ENCODE measurements around the gene ZNF687.

The ZNF687 gene

DNA sequence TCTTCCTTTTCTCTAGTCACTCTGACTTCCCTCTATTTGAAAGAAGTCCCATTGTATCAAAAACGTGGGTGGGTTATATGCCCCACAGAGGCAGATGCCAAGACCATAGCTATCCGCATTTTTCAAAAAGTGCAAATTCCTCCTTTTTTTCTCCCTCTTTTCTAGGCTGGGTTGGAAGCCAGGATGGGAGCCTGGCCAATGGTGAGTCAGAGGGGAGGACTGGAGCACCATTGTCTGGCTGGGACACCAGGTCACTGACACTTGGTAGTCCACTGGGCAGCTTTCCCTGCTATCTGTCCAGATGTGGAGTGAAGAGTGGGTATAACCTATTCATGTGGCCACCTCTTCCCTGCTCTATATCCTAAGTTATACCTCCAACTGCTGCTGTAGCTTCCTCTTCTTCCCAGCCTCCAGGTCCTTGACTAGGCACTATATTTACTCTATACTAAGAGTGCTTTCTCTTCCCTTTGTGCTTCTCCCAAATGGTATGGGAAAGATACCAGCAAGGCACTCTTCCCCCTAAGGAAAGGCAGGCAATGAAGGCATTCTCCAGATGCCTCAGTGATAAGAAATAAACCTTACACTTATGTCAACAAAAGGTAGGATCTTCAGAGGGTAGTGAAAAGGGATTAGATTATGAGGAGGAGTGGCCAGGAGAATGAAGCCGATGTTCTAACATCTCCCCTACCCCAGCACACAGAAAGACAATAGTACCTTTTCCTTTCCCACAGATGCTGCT is 32.2 kb downstream of the ZNF687 start:
- no peak overlapping the region for H2AFZ ChIP-seq (ENCODE audit: low read length, unreplicated experiment)
- peaks cover 50% of the 10 kb centered on the region for H3K4me1 ChIP-seq (ENCODE audit: control insufficient read depth, insufficient read depth, low read length, unreplicated experiment)
- peaks cover 24% of the 10 kb centered on the region for H3K79me2 ChIP-seq (ENCODE audit: control insufficient read depth, insufficient read depth, low read length, unreplicated experiment)
- H3K27ac ChIP-seq (ENCODE audit: low read depth, low read length) = peak overlapping the region; percentile 93
- H3K36me3 ChIP-seq (ENCODE audit: insufficient read depth, low read length) = peaks cover 9% of the 10 kb centered on the region; the same call in 1 of the 2 replicates
- H3K4me3 ChIP-seq (ENCODE audit: low read depth, low read length) = peak overlapping the region; percentile 5; the same call in 1 of the 2 replicates
- no peaks in the 10 kb centered on the region for H3K27me3 ChIP-seq (ENCODE audit: insufficient read depth, low read length)

DNA sequence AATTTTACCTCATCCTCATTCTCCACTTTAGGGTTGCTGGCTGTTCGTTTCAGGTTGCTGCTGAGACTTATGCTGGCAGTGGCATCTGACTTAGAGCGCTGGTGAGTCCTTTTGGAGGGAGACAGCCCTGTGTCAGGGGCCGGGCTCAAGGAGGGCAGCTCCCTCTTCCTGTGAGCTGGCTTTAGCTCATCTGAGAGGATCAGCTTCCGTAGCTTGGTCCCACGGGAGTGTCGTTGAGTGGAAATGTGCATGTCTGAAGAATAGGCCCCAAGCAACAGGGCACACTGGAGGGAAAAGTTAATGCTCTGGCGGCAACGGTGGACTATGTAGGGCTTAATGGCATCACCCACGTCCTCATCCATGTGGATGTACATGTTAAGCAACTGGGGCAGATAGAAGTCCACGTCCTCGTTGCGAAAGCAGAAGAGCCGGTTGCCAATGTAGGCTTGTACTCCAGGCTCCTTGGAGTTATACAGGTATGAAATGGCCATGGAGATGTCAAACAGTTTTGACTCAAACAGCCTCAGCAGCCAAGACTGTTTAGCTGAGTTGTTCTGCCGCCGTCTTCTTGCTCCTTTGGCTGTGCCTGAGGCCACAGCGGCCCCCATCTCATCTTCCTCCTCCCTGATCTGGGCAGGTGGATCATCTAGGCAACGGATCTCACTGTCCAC is 33.6 kb downstream of the ZNF687 start:
- Histone ChIP-seq H3K36me3 (ENCODE audit: insufficient read depth, low read length) (peaks cover 12% of the 10 kb centered on the region), H3K79me2 (ENCODE audit: control insufficient read depth, insufficient read depth, low read length, unreplicated experiment) (peaks cover 19% of the 10 kb centered on the region)

DNA sequence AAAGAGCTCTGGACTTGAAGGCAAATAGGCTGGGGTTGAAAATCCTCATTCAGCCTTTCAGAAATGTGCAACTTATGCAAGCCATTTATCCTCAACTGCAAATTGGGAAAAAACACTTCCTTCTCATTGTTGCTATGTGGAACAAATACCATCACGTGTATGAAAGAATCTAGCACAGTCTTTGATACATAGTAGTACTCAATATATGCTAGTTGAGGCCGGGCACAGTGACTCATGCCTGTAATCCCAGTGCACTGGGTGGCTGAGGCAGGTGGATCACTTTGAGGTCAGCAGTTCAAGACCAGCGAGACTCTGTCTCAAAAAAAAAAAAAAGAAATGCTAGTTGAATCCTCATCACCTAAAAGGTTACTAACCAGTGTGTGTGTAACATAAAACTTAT is 36.9 kb downstream of the ZNF687 start:
- no peaks in the 10 kb centered on the region for H3K27me3 ChIP-seq (ENCODE audit: insufficient read depth, low read length)
- no peak overlapping the region for H2AFZ ChIP-seq (ENCODE audit: low read length, unreplicated experiment)
- peaks cover 19% of the 10 kb centered on the region for H3K79me2 ChIP-seq (ENCODE audit: control insufficient read depth, insufficient read depth, low read length, unreplicated experiment)
- peaks cover 12% of the 10 kb centered on the region for H3K36me3 ChIP-seq (ENCODE audit: insufficient read depth, low read length)
- H3K4me1 ChIP-seq (ENCODE audit: control insufficient read depth, insufficient read depth, low read length, unreplicated experiment) = peaks cover 8% of the 10 kb centered on the region
- H3K4me3 ChIP-seq (ENCODE audit: low read depth, low read length) = no peak overlapping the region
- H3K27ac ChIP-seq (ENCODE audit: low read depth, low read length) = no peak overlapping the region

More for the DNA sequence above, 33.6 kb downstream of the ZNF687 start:
- H3K27ac ChIP-seq (ENCODE audit: low read depth, low read length) = no peak overlapping the region
- H2AFZ ChIP-seq (ENCODE audit: low read length, unreplicated experiment) = no peak overlapping the region
- peaks cover 39% of the 10 kb centered on the region for H3K4me1 ChIP-seq (ENCODE audit: control insufficient read depth, insufficient read depth, low read length, unreplicated experiment)
- H3K4me3 ChIP-seq (ENCODE audit: low read depth, low read length) = no peak overlapping the region
- H3K27me3 ChIP-seq (ENCODE audit: insufficient read depth, low read length) = no peaks in the 10 kb centered on the region

DNA sequence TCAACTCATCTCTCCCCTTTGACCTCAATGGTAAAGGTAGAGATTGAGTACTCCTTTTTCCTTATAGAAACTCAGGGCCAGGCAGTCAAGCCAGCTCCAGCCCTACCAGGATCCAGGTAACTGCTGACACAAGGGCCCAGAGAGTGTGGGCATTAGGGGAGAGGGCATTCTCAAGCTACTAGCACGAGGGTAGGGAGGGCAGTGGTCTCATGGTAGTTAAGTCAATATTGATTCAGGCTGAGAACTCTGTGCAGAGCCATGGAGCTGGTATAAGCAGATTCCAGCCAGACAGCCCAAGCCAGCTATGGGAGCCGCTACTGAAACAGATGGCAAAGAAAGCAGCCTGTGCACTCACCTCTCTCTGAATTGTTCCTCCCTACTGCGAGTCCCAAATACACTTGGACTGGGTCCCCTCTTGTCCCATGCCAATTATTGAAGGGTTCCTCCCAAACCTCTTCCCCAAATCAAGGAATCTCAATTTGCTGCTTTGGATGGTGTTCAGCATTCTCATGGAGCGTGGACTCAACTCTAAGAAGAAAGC is 42.4 kb downstream of the ZNF687 start:
- peaks cover 48% of the 10 kb centered on the region for H3K79me2 ChIP-seq (ENCODE audit: control insufficient read depth, insufficient read depth, low read length, unreplicated experiment)
- peaks cover 14% of the 10 kb centered on the region for H3K36me3 ChIP-seq (ENCODE audit: insufficient read depth, low read length)
- H3K4me1 ChIP-seq (ENCODE audit: control insufficient read depth, insufficient read depth, low read length, unreplicated experiment) = peaks cover 15% of the 10 kb centered on the region
- H2AFZ ChIP-seq (ENCODE audit: low read length, unreplicated experiment) = no peak overlapping the region
- H3K27ac ChIP-seq (ENCODE audit: low read depth, low read length) = no peak overlapping the region
- H3K27me3 ChIP-seq (ENCODE audit: insufficient read depth, low read length) = no peaks in the 10 kb centered on the region
- no peak overlapping the region for H3K4me3 ChIP-seq (ENCODE audit: low read depth, low read length)

DNA sequence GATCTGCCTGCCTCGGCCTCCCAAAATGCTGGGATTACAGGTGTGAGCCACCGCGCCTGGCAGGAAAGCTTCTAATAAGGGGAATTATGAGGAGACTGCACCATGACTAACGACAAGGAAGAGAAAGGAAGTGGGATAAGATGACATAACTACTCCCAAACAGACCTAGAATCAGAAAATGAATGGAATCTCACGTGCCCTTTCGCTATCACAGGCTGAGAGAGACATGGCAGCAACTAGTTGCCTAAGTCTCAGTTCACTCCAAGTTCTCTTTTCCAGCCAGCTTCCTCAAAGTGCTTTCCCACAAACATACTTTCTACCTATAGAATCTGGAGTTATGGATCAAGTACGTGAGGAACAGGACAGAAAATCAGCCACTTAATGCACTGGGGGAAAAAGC is 43.1 kb downstream of the ZNF687 start:
- Histone ChIP-seq H3K4me3 (ENCODE audit: low read depth, low read length) (peak overlapping the region; percentile 80), H3K36me3 (ENCODE audit: insufficient read depth, low read length) (peaks cover 14% of the 10 kb centered on the region), H3K27ac (ENCODE audit: low read depth, low read length) (peak overlapping the region; percentile 88), H3K4me1 (ENCODE audit: control insufficient read depth, insufficient read depth, low read length, unreplicated experiment) (peaks cover 15% of the 10 kb centered on the region), H2AFZ (ENCODE audit: low read length, unreplicated experiment) (no peak overlapping the region), H3K79me2 (ENCODE audit: control insufficient read depth, insufficient read depth, low read length, unreplicated experiment) (peaks cover 45% of the 10 kb centered on the region), H3K27me3 (ENCODE audit: insufficient read depth, low read length) (no peaks in the 10 kb centered on the region)

DNA sequence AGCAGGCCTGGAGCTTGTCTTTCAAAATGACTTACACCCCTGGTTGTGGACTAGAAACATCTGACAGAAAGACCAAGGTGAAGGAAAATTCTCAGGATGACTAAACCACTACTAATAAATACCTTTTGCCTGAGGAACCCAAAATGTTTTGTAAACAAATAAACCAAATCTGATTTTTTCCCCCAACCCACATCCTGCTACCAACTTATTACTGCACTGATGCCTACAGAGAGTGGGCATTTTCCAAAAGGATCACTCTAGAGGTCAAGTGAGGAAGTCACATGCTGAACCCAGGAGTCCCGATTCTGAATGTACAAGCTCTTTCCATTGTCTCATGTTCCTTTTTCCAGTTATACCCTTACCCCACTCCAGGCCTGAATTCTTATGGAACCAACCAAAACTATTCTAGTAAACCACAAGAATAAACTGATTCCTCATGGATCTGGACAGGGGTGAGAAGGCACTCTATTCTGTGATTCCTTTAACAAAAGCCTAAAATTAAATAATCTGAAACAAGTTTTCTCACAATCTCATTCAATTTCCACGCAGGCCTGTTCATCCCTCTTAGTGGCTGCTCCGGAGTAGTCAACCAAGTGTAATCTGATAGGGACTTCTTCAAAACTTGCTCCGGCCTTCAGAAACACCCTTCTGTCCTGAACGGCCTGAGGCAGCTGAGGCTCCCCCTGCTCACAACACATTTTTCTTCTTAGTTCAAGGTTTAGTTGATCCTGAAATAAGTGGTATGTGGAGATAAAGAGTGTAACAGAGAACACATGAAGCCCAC is 43.7 kb downstream of the ZNF687 start:
- Histone ChIP-seq H2AFZ (ENCODE audit: low read length, unreplicated experiment) (no peak overlapping the region), H3K27ac (ENCODE audit: low read depth, low read length) (peak overlapping the region; percentile 88), H3K27me3 (ENCODE audit: insufficient read depth, low read length) (no peaks in the 10 kb centered on the region), H3K4me1 (ENCODE audit: control insufficient read depth, insufficient read depth, low read length, unreplicated experiment) (peaks cover 15% of the 10 kb centered on the region), H3K36me3 (ENCODE audit: insufficient read depth, low read length) (peaks cover 9% of the 10 kb centered on the region), H3K79me2 (ENCODE audit: control insufficient read depth, insufficient read depth, low read length, unreplicated experiment) (peaks cover 39% of the 10 kb centered on the region), H3K4me3 (ENCODE audit: low read depth, low read length) (peak overlapping the region; percentile 80)

DNA sequence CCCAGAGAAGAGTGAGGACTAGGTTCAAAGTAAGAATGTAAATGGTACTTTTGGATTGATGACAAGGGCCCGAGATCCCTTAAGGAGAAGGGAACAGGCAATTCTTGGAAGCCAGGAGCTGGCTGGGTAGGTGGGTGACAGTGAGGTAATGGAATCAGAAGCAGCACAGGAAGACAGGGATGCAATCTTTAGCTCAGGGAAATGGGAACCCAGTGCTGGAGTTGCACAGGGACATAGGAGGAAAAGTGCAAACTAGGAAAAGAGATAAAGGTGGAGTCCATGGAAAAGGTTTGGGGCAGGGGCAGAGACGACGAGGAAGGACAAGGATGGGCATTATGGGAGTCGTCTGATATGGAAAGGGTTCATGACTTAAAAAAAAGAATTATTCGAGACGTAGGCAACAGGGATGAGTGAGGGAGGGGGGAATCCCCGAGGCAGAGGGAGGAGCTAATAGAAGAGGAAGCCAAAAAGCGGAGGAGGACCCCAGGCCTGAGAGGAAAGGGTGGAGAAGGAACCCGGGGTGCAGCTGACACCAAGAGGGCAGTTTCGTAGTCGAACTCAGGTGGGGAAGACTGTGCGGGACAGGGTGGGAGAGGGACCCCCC is 44.6 kb downstream of the ZNF687 start:
- Histone ChIP-seq H2AFZ (ENCODE audit: low read length, unreplicated experiment) (no peak overlapping the region), H3K79me2 (ENCODE audit: control insufficient read depth, insufficient read depth, low read length, unreplicated experiment) (peaks cover 36% of the 10 kb centered on the region), H3K27ac (ENCODE audit: low read depth, low read length) (peak overlapping the region; percentile 88), H3K4me1 (ENCODE audit: control insufficient read depth, insufficient read depth, low read length, unreplicated experiment) (peaks cover 15% of the 10 kb centered on the region), H3K27me3 (ENCODE audit: insufficient read depth, low read length) (no peaks in the 10 kb centered on the region), H3K4me3 (ENCODE audit: low read depth, low read length) (peak overlapping the region; percentile 80), H3K36me3 (ENCODE audit: insufficient read depth, low read length) (peaks cover 7% of the 10 kb centered on the region; the same call in 1 of the 2 replicates)

DNA sequence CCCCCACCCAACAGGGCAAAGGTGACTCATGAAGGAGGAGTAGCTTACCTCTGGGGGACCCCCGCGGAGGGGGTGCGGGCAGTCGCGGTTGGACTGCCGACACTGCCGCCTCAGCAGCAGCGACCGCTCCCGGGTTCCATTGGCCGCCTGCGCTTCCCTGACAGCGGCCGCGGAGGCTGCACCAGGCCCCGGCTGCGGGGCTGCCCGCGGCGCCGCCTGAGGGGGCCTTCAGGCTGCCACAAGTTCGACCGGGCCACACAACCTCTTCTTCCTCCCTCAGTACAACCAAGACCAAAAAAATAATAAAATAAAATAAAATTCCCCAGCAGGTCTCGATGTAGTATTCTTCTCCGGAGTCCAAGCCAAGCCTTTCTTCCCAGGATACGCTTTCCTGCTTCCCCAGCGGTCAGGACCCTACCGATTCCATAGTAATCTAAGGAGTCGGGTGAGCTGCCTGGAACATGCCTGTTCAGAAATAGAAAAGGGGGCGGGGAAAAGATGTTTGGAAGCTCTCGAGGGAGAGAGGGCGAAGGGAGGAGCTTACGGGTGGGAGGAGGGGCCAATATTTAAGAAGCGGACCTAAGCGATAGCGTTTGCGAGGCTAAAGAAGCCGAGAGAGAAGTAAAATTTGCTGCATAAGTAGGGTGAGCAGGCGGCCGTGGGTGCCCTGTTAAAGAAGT is 45.3 kb downstream of the ZNF687 start, which contains the start of gene PI4KB:
Gene PI4KB, minus strand, starts transcription at position 194 of the 680 bp plus-strand sequence. CDS start 10,935 bp downstream, outside the sequence.
- Histone ChIP-seq H2AFZ (ENCODE audit: low read length, unreplicated experiment) (peak within 1 kb of the TSS; percentile 50), H3K27me3 (ENCODE audit: insufficient read depth, low read length) (no peaks in the 10 kb centered on the region), H3K36me3 (ENCODE audit: insufficient read depth, low read length) (peaks cover 7% of the 10 kb centered on the region; the same call in 1 of the 2 replicates), H3K4me1 (ENCODE audit: control insufficient read depth, insufficient read depth, low read length, unreplicated experiment) (peaks cover 15% of the 10 kb centered on the region), H3K27ac (ENCODE audit: low read depth, low read length) (peak within 1 kb of the TSS; percentile 88), H3K79me2 (ENCODE audit: control insufficient read depth, insufficient read depth, low read length, unreplicated experiment) (peaks cover 32% of the 10 kb centered on the region), H3K4me3 (ENCODE audit: low read depth, low read length) (peak within 1 kb of the TSS; percentile 80)

DNA sequence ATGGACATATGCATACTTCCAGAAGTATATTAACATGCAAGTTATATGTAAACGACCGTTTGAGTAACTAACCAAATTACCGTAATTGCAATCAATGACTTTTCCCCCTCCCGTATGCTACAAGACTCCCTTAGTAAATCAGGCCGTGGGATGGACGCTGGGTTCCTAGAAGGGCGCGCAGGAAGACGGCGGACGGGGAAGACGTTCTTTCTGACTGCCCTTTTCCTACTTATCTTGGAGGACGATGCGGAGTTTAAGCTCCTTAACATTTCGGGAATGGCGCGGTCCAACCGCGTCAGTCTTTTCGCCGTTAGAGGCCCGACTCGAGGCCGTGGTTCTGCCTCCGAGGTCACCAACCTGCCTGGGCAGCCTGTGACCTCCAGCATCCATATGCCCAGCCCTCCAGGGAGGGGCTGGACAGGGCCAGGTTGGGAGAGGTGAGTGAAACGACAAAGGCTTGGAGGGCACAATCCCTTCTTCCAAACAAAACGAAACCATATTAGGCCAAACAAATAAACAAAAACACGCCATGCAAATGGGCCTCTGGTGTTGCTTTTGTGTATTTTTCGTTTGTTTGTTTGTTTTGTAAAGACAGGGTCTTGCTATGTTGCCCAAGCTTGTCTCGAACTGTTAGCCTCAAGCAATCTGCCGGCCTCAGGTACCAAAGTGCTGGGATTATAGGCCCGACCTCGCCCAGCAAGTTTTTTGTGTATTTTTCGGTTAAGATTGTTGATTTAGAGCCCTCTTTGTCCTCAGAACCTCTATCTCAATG is 46.0 kb downstream of the ZNF687 start:
- Histone ChIP-seq H3K4me3 (ENCODE audit: low read depth, low read length) (peak overlapping the region; percentile 80), H3K79me2 (ENCODE audit: control insufficient read depth, insufficient read depth, low read length, unreplicated experiment) (peaks cover 31% of the 10 kb centered on the region), H2AFZ (ENCODE audit: low read length, unreplicated experiment) (peak overlapping the region; percentile 50), H3K27me3 (ENCODE audit: insufficient read depth, low read length) (no peaks in the 10 kb centered on the region), H3K27ac (ENCODE audit: low read depth, low read length) (no peak overlapping the region), H3K4me1 (ENCODE audit: control insufficient read depth, insufficient read depth, low read length, unreplicated experiment) (peaks cover 15% of the 10 kb centered on the region), H3K36me3 (ENCODE audit: insufficient read depth, low read length) (peaks cover 7% of the 10 kb centered on the region; the same call in 1 of the 2 replicates)
